Pancreas (tissue), 10 donors: ENCODE measurements around the gene PLA2G3. TPM values are rescaled to one million over a fixed set of nuclear protein-coding genes. Genes with fewer than 3 reads are reported as not detected.

ENCODE experiments used
- ATAC-seq, 4 donors: fragments of 200-7000 bp; cut with Tn5 transposase; one replicate each; pipeline versions ENCODE4 v1.8.0 to v1.9.1; 2020; ENCODE audit warnings: mild to moderate bottlenecking in 4 of 4, moderate library complexity in 4 of 4
- DNase-seq, 6 donors: peaks; one replicate each; pipeline ENCODE4 v3.0.0-alpha.2; 2020
- FAIRE-seq: peaks from 2 replicates; lab custom pipeline; 2012; peaks lifted over from hg19 to GRCh38; lab: Jason Lieb, UNC
- H3K27ac ChIP-seq, 4 donors: fragments of 200-600 bp; sonication (generic); 1 replicate in 3 of 4; 2 replicates in 1 of 4; pipeline versions ENCODE4 v1.5.0 to v1.8.0; 2020
- H3K27me3 ChIP-seq, 4 donors: fragments of 200-600 bp; one replicate each; pipeline ENCODE4 v1.8.0; 2021
- H3K36me3 ChIP-seq, 3 donors: fragments of 200-600 bp; sonication (generic) in 1 of 3; one replicate each; pipeline versions ENCODE4 v1.5.0 to v1.8.0; 2020 to 2021
- H3K4me1 ChIP-seq, 3 donors: fragments of 200-600 bp; one replicate each; pipeline ENCODE4 v1.8.0; 2021
- H3K4me3 ChIP-seq, 4 donors: fragments of 200-600 bp; sonication (generic) in 2 of 4; one replicate each; pipeline versions ENCODE4 v1.5.0 to v1.8.0; 2020 to 2021
- H3K9me3 ChIP-seq, 4 donors: fragments of 200-600 bp; one replicate each; pipeline ENCODE4 v1.8.0; 2021
- CTCF ChIP-seq, 4 donors: fragments of 200-600 bp; sonication (generic) in 3 of 4; IDR thresholded peaks; one replicate each; pipeline versions ENCODE4 v1.5.0 to v1.8.0; 2021; ENCODE audit warnings: antibody characterized with exemption in 4 of 4
- WGBS, 2 donors: extraction: QIAGEN DNeasy Blood & Tissue Kit; methylation state at CpG; one replicate each; pipeline ENCODE4 v1.1.7; 2013; 5-methylcytosine and 5-hydroxymethylcytosine counted together
- intact Hi-C, 3 donors: fragments of 100-400 bp; cut with DNase I; formaldehyde crosslinking; loops; one replicate each; pipeline versions ENCODE4 v1.11.1 to v1.14.2; 2022
- polyA plus RNA-seq, 2 donors: library from polyadenylated mRNA; stranded (reverse); fragments of 200-250 nt; gene quantifications; one replicate each; pipeline ENCODE4 v1.2.3, GENCODE V29; 2013
- total RNA-seq, 6 donors: library from RNA; stranded (reverse); fragmentation: NEBNext Ultra II Directional in 4 of 6; extraction: Animal tissue kit (Norgen Biotek cat#: 25700) in 4 of 6; gene quantifications; one replicate each; pipeline versions ENCODE4 v1.2.1 to v1.2.4, GENCODE V29; 2021 to 2023
- donor health status: healthy with polysubstance abuse.
- donor health status: DM: no; HTN: no; CAD: no; lungs with moderate emphysema.
- donor health status: DM: no; HTN: no; CAD: no.
- donor health status: control.
- donor health status: control.
- donor health status: Bipolar disorder and iron deficiency.
- donor health status: DM: yes; HTN: yes; CAD: no.
- donor health status: DM: no; HTN: no; CAD: no.
- donor health status: DM: no; HTN: no; CAD: no.
- donor health status: DM: yes; HTN: yes; CAD: no.

Gene PLA2G3
- total and polyA plus RNA-seq, 8 donors, result 0.02 TPM; not detected in 7

GRCh38 chr22:31122196-31122531 lies 18.1 kb downstream of the PLA2G3 start:
- no peak for TF ChIP-seq CTCF (IDR thresholded peaks at IDR 0.05)
- Histone ChIP-seq H3K36me3 (no peaks in the 10 kb centered on the region), H3K4me3 (no peak overlapping the region), H3K27ac (peak overlapping the region in 2 of 4 donors; percentile 49 to 50), H3K4me1 (peaks cover 0 to 6% (median 4%) of the 10 kb centered on the region in 3 donors), H3K9me3 (no peaks in the 10 kb centered on the region), H3K27me3 (no peaks in the 10 kb centered on the region)
- ATAC-seq (peak; percentile 19 to 47 (median 39)), FAIRE-seq (no peak), DNase-seq (no peak)
- intact Hi-C loops, result no loop called here
- 55 to 62% methylated on average over 2 of the region's 2 CpGs for WGBS, 2 donors

- ATAC-seq (no peak), FAIRE-seq (no peak), DNase-seq (no peak)
- TF ChIP-seq CTCF (IDR thresholded peaks at IDR 0.05), result no peak
- Histone ChIP-seq H3K36me3 (no peaks in the 10 kb centered on the region), H3K27me3 (no peaks in the 10 kb centered on the region), H3K9me3 (no peaks in the 10 kb centered on the region), H3K4me3 (no peak overlapping the region), H3K27ac (no peak overlapping the region), H3K4me1 (peaks cover 0 to 6% (median 4%) of the 10 kb centered on the region in 3 donors)
- WGBS, 2 donors, result 95 to 97% methylated on average over 4 of the region's 4 CpGs
- intact Hi-C loops, result no loop called here
These were observed 18.9 kb downstream of the PLA2G3 start for GRCh38 chr22:31121403-31121802.

- H3K27ac ChIP-seq, result no peak overlapping the region
- H3K4me1 ChIP-seq, result peaks cover 0 to 6% (median 4%) of the 10 kb centered on the region in 3 donors
- no peaks in the 10 kb centered on the region for H3K27me3 ChIP-seq
- H3K4me3 ChIP-seq, result no peak overlapping the region
- 99 to 100% methylated on average over 1 of the region's 1 CpG for WGBS, 2 donors
- ATAC-seq (no peak), DNase-seq (no peak), FAIRE-seq (no peak)
- no peaks in the 10 kb centered on the region for H3K36me3 ChIP-seq
- TF ChIP-seq CTCF (IDR thresholded peaks at IDR 0.05), result no peak
- intact Hi-C loops, result no loop called here
- H3K9me3 ChIP-seq, result no peaks in the 10 kb centered on the region
These were observed 19.7 kb downstream of the PLA2G3 start for GRCh38 chr22:31120642-31121041.

GRCh38 chr22:31120230-31120629 lies 20.1 kb downstream of the PLA2G3 start:
- ATAC-seq (no peak), FAIRE-seq (no peak), DNase-seq (no peak)
- Histone ChIP-seq H3K4me1 (peaks cover 0 to 6% (median 4%) of the 10 kb centered on the region in 3 donors), H3K4me3 (no peak overlapping the region), H3K27ac (no peak overlapping the region), H3K36me3 (no peaks in the 10 kb centered on the region), H3K27me3 (no peaks in the 10 kb centered on the region), H3K9me3 (no peaks in the 10 kb centered on the region)
- WGBS, 2 donors, result 82 to 96% methylated on average over 4 to 5 of the region's 5 CpGs
- intact Hi-C loops, result no loop called here
- no peak for TF ChIP-seq CTCF (IDR thresholded peaks at IDR 0.05)

- FAIRE-seq (no peak), DNase-seq (peak in 2 of 6 donors; percentile 17 to 45), ATAC-seq (peak in 2 of 4 donors; percentile 35 to 55)
- H3K27ac ChIP-seq, result no peak overlapping the region
- no peak overlapping the region for H3K4me3 ChIP-seq
- intact Hi-C loops, result no loop called here
- H3K4me1 ChIP-seq, result peaks cover 0 to 6% (median 4%) of the 10 kb centered on the region in 3 donors
- no peaks in the 10 kb centered on the region for H3K9me3 ChIP-seq
- H3K27me3 ChIP-seq, result no peaks in the 10 kb centered on the region
- 57 to 60% methylated on average over 6 to 7 of the region's 7 CpGs for WGBS, 2 donors
- TF ChIP-seq CTCF (IDR thresholded peaks at IDR 0.05), result no peak
- H3K36me3 ChIP-seq, result no peaks in the 10 kb centered on the region
These were observed 21.1 kb downstream of the PLA2G3 start for GRCh38 chr22:31119026-31119717.
